ENCODE data around the gene SHQ1. TPM values are rescaled to one million over a fixed set of nuclear protein-coding genes. Genes with fewer than 3 reads are reported as not detected.

SHQ1 gene
- total RNA-seq (2012; rRNA removed) (19.4 and 28.6 TPM in 2 replicates), polyA plus RNA-seq (2012; rRNA removed) (8.1 and 10.4 TPM in 2 replicates), Bru-seq, nascent RNA (percentile 75 among the genes with signal in this experiment), BruChase-seq, experiment 1, labeled RNA remaining after a 6-hour chase (percentile 71 among the genes with signal in this experiment), BruChase-seq, experiment 2, labeled RNA remaining after a 2-hour chase (percentile 79 among the genes with signal in this experiment)
- polyA plus RNA-seq (2012; cell fraction: cytosol; rRNA removed) = 3.2 and 4.4 TPM in 2 replicates
- polyA plus RNA-seq (2012; cell fraction: nucleus; rRNA removed; ENCODE audit: low replicate concordance) = 1.8 and 9.9 TPM in 2 replicates
- long read RNA-seq, transcript SHQ1-201 (11 exons, 2,879 nt) = major isoform, 44 of 55 reads
- long read RNA-seq, partial matches to known transcripts = 2 of 55 reads
- long read RNA-seq, other reads (novel, unspliced or antisense) = 9 of 55 reads

DNA sequence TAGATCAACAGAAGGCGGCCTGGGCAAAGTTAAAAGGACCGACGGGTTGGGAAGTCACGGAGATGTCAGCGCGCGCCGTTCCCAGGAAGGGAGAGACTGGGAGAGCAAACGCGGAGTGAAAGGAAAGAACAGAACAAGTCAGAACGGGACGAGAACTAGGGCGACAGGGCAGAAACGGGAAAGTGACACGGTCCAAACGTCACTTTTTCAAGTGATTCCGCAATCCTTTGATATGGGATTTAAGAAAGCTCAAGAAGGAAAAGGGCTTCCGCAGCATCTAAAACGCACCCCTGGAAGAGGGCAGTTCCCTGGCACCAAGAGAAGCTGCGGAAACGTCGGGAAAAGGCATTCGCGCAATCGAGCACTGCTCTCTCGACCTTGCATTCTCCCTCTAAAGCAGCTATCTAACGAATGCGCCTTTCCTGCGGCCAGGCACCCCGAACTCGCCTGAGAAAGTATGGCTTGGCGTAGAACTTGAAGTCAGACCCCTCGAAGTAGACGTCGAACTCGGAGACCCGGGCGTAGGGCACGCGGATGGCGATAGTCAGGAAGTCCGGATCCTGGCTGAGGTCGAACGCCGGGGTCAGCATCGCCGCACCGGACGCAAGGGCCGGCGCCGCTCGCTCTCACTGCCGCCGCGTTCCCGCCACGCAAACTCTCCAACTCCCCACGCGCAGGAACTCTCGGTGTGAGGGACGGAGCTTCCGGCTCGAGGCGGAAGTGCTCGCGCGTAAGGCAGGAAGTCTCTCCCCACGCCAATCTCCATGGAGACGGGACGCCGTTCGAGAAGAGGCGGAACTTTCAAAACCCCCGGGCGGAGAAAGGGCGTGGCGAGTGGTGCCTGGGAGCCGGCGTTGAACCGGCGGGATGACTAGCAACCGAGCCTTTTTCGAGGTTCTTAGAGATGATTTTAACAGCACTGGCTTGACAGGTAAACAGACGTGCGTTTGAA, at the start of gene SHQ1:
Gene SHQ1, minus strand, starts transcription at position 695 of the 952 bp plus-strand sequence. Its CDS starts 105 bp downstream, at position 590.
- Histone ChIP-seq H2BK20ac (ENCODE audit: low read depth, low read length) (no peak within 1 kb of the TSS), H2BK5ac (ENCODE audit: low read depth, low read length, poor library complexity, severe bottlenecking) (peak within 1 kb of the TSS; percentile 44), H2BK15ac (ENCODE audit: low read depth, low read length) (no peak within 1 kb of the TSS), H3K4me2 (ENCODE audit: low read depth, low read length) (peak within 1 kb of the TSS; percentile 98), H3K9me3 (ENCODE audit: control insufficient read depth, insufficient read depth, low read length) (no peaks in the 10 kb centered on the region), H2AK5ac (ENCODE audit: low read depth, low read length) (no peak within 1 kb of the TSS), H3K4me1 (ENCODE audit: control insufficient read depth, insufficient read depth, low read length) (no peaks in the 10 kb centered on the region; the same call in 1 of the 2 replicates), H3K36me3 (ENCODE audit: control insufficient read depth, insufficient read depth, low read length) (no peaks in the 10 kb centered on the region), H3K56ac (ENCODE audit: extremely low read depth, insufficient read depth, low read length) (peak within 1 kb of the TSS; percentile 54), H3K4ac (ENCODE audit: low read depth, low read length) (peak within 1 kb of the TSS; percentile 58), H3K79me1 (ENCODE audit: low read depth in 1 of 2, low read length in 2 of 2) (peaks cover 7 to 20% of the 10 kb centered on the region in 2 experiments; a peak in 2 of 4 replicates), H2BK120ac (ENCODE audit: low read depth, low read length) (no peak within 1 kb of the TSS; the same call in 1 of the 2 replicates), H3K9me1 (ENCODE audit: insufficient read depth, low read length) (no peaks in the 10 kb centered on the region), H3K27me3 (ENCODE audit: control insufficient read depth, insufficient read depth, low read length) (no peaks in the 10 kb centered on the region), H3K27ac (ENCODE audit: insufficient read depth, low read length) (peak within 1 kb of the TSS; percentile 65), H2AK9ac (replicated peaks; ENCODE audit: low read depth, low read length, poor library complexity) (peak within 1 kb of the TSS; percentile 73), H3K4me3 (ENCODE audit: insufficient read depth, low read depth, low read length) (peak within 1 kb of the TSS; percentile 90), H4K91ac (ENCODE audit: insufficient read depth, low read depth, low read length) (0 out of 2 replicates have a peak within 1 kb of the TSS, but pooled peaks have one; percentile 27), H4K5ac (ENCODE audit: low read depth, low read length) (peak within 1 kb of the TSS; percentile 17; the same call in 1 of the 2 replicates), H3K23ac (ENCODE audit: low read depth, low read length) (peak within 1 kb of the TSS; percentile 88), H3K18ac (ENCODE audit: low read depth, low read length) (peak within 1 kb of the TSS; percentile 18; the same call in 1 of the 2 replicates), H4K20me1 (ENCODE audit: insufficient read depth, low read length) (no peaks in the 10 kb centered on the region), H2AFZ (replicated peaks; ENCODE audit: low read length, poor library complexity) (peak within 1 kb of the TSS; percentile 89), H4K8ac (ENCODE audit: low read depth in 2 of 2, low read length in 2 of 2) (peak within 1 kb of the TSS; percentile 63 to 69), H3K9ac (ENCODE audit: low read depth, low read length) (peak within 1 kb of the TSS; percentile 81), H3K14ac (replicated peaks; ENCODE audit: low read depth, low read length) (peak within 1 kb of the TSS; percentile 47)
- DNase-seq (peak; percentile 93), ATAC-seq (ENCODE audit: low read depth) (peak; percentile 88)
- intact Hi-C loops (cut with micrococcal nuclease) = loop anchor here (2.0 to 5.0 kb wide), 4 partner anchors 43 to 224 kb away; no protein-coding TSS in a partner anchor
- ChIA-PET POLR2A (ENCODE audit: unreplicated experiment) (interaction anchor here (0.5 to 1.3 kb wide), 3 partner anchors 10 to 40 kb away, joined by 4 to 5 read pairs (median 5); partner anchors contain the start of gene GXYLT2), CTCF (interaction anchor here (1.1 kb wide), 1 partner anchor 238 kb away, joined by 3 read pairs; no protein-coding TSS in a partner anchor)
- in situ Hi-C loops (cut with MboI; ENCODE audit: low sequenced_read_pairs) = loop anchor here (5.0 kb wide), 1 partner anchor 224 kb away; no protein-coding TSS in a partner anchor
- dilution Hi-C loops (cut with HindIII; ENCODE audit: low sequenced_read_pairs, unreplicated experiment) = no loop called here
- BruUV-seq (replicated peaks) = no TSS peak
- 1% methylated on average over 49 of the region's 86 CpGs; no CpG with 5 or more reads in 1 of the 2 experiments for WGBS, 2 experiments (ENCODE audit: extremely low coverage in 2 of 2, insufficient read length in 1 of 2)
- TF ChIP-seq MAFK (IDR thresholded peaks at IDR 0.05; ENCODE audit: low read depth, low read length) (no peak), BHLHE40 (IDR thresholded peaks at IDR 0.05; ENCODE audit: low read depth, low read length) (no peak), FOS (IDR thresholded peaks at IDR 0.05; ENCODE audit: low read depth, low read length) (no peak), MAZ (IDR thresholded peaks at IDR 0.05; ENCODE audit: borderline replicate concordance, low read depth, low read length) (peak; percentile 67; the same call in 1 of the 2 replicates), POLR2A (IDR thresholded peaks at IDR 0.05; ENCODE audit: low read depth, low read length) (peak; percentile 31; the same call in 1 of the 2 replicates), NFE2L2 (IDR thresholded peaks at IDR 0.05; ENCODE audit: low read depth, low read length) (no peak), RFX5 (IDR thresholded peaks at IDR 0.05; ENCODE audit: low read depth, low read length) (0 out of 2 replicates have a peak, but pooled peaks have one; percentile 3), RAD21 (IDR thresholded peaks at IDR 0.05; ENCODE audit: low read length) (no peak; the same call in 1 of the 2 replicates), SMC3 (IDR thresholded peaks at IDR 0.05; ENCODE audit: low read depth, low read length) (no peak)
- TF ChIP-seq, protein P1, sequence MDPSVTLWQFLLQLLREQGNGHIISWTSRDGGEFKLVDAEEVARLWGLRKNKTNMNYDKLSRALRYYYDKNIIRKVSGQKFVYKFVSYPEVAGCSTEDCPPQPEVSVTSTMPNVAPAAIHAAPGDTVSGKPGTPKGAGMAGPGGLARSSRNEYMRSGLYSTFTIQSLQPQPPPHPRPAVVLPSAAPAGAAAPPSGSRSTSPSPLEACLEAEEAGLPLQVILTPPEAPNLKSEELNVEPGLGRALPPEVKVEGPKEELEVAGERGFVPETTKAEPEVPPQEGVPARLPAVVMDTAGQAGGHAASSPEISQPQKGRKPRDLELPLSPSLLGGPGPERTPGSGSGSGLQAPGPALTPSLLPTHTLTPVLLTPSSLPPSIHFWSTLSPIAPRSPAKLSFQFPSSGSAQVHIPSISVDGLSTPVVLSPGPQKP (IDR thresholded peaks at IDR 0.05; ENCODE audit: borderline replicate concordance, low read depth, low read length) = no peak
- TF ChIP-seq, protein P2, sequence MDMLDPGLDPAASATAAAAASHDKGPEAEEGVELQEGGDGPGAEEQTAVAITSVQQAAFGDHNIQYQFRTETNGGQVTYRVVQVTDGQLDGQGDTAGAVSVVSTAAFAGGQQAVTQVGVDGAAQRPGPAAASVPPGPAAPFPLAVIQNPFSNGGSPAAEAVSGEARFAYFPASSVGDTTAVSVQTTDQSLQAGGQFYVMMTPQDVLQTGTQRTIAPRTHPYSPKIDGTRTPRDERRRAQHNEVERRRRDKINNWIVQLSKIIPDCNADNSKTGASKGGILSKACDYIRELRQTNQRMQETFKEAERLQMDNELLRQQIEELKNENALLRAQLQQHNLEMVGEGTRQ (IDR thresholded peaks at IDR 0.05; ENCODE audit: low read depth, low read length) = 0 out of 2 replicates have a peak, but pooled peaks have one; percentile 5
